IPS DF 6.9 (cell line): ENCODE measurements around the gene MGST2.

ENCODE experiments used
- DNase-seq: peaks from one replicate; pipeline ENCODE4 v3.0.0-alpha.2; 2013; ENCODE audit warnings: low read depth, low spot score
- H3K27ac ChIP-seq: one replicate; pipeline ENCODE4 v1.5.1; 2013; ENCODE audit warnings: low read length, control low read depth
- H3K27me3 ChIP-seq: 2 replicates; pipeline ENCODE4 v1.6.1; 2013; ENCODE audit warnings: mild to moderate bottlenecking, low read length; ENCODE audit not compliant: control insufficient read depth, insufficient read depth
- H3K36me3 ChIP-seq: 2 replicates; pipeline ENCODE4 v1.6.1; 2013; ENCODE audit warnings: low read length; ENCODE audit not compliant: control insufficient read depth, insufficient read depth
- H3K4me1 ChIP-seq: 2 replicates; pipeline ENCODE4 v1.6.1; 2013; ENCODE audit warnings: low read length; ENCODE audit not compliant: control insufficient read depth, insufficient read depth
- H3K4me3 ChIP-seq: 2 replicates; pipeline ENCODE4 v1.5.1; 2013; ENCODE audit warnings: mild to moderate bottlenecking, low read length
- H3K9me3 ChIP-seq: 2 replicates; pipeline ENCODE4 v1.6.1; 2013; ENCODE audit warnings: low read length, inconsistent platforms; ENCODE audit not compliant: control insufficient read depth, insufficient read depth
- WGBS: extraction: QIAGEN DNeasy Blood & Tissue Kit; methylation state at CpG from one replicate; pipeline ENCODE4 v1.1.7; 2013; ENCODE audit warnings: mixed read lengths, missing lambda C conversion rate; ENCODE audit not compliant: insufficient read length, insufficient coverage; 5-methylcytosine and 5-hydroxymethylcytosine counted together

The MGST2 gene

GRCh38 chr4:139704915-139705485 lies 39.4 kb downstream of the MGST2 start:
- DNase-seq = no peak
- Histone ChIP-seq H3K27me3 (no peaks in the 10 kb centered on the region), H3K4me3 (no peak overlapping the region), H3K9me3 (no peaks in the 10 kb centered on the region), H3K27ac (no peak overlapping the region), H3K36me3 (no peaks in the 10 kb centered on the region), H3K4me1 (no peaks in the 10 kb centered on the region)
- WGBS = no CpG with 5 or more reads among the region's 4 CpGs

- H3K4me1 ChIP-seq = no peaks in the 10 kb centered on the region
- WGBS = no CpG with 5 or more reads among the region's 1 CpG
- no peak overlapping the region for H3K27ac ChIP-seq
- H3K9me3 ChIP-seq = no peaks in the 10 kb centered on the region
- DNase-seq = no peak
- H3K4me3 ChIP-seq = no peak overlapping the region
- H3K36me3 ChIP-seq = no peaks in the 10 kb centered on the region
- peaks cover 5% of the 10 kb centered on the region; the same call in 1 of the 2 replicates for H3K27me3 ChIP-seq
Observed at GRCh38 chr4:139709660-139710059, 44.0 kb downstream of the MGST2 start.

- DNase-seq = no peak
- WGBS = no CpG with 5 or more reads among the region's 2 CpGs
- no peaks in the 10 kb centered on the region for H3K4me1 ChIP-seq
- no peaks in the 10 kb centered on the region for H3K9me3 ChIP-seq
- no peak overlapping the region for H3K4me3 ChIP-seq
- H3K36me3 ChIP-seq = no peaks in the 10 kb centered on the region
- H3K27me3 ChIP-seq = peaks cover 6% of the 10 kb centered on the region; the same call in 1 of the 2 replicates
- H3K27ac ChIP-seq = no peak overlapping the region
Observed at GRCh38 chr4:139710073-139710472, 44.5 kb downstream of the MGST2 start.

- WGBS = no CpG with 5 or more reads among the region's 4 CpGs
- H3K4me3 ChIP-seq = no peak overlapping the region
- no peaks in the 10 kb centered on the region for H3K36me3 ChIP-seq
Observed at GRCh38 chr4:139711461-139711860, 45.8 kb downstream of the MGST2 start.

GRCh38 chr4:139712882-139713281 lies 47.3 kb downstream of the MGST2 start:
- H3K4me1 ChIP-seq = no peaks in the 10 kb centered on the region
- H3K27ac ChIP-seq = no peak overlapping the region
- WGBS = no CpG with 5 or more reads among the region's 2 CpGs
- no peaks in the 10 kb centered on the region for H3K36me3 ChIP-seq
- no peak for DNase-seq
- H3K4me3 ChIP-seq = no peak overlapping the region
- no peaks in the 10 kb centered on the region for H3K9me3 ChIP-seq
- peaks cover 14% of the 10 kb centered on the region for H3K27me3 ChIP-seq

More at GRCh38 chr4:139711461-139711860, 45.8 kb downstream of the MGST2 start:
- H3K4me1 ChIP-seq = no peaks in the 10 kb centered on the region
- no peaks in the 10 kb centered on the region for H3K9me3 ChIP-seq
- no peak for DNase-seq
- peaks cover 12% of the 10 kb centered on the region for H3K27me3 ChIP-seq
- no peak overlapping the region for H3K27ac ChIP-seq

- WGBS = no CpG with 5 or more reads among the region's 9 CpGs
- Histone ChIP-seq H3K9me3 (no peaks in the 10 kb centered on the region), H3K27me3 (peaks cover 15% of the 10 kb centered on the region), H3K36me3 (peaks cover 3% of the 10 kb centered on the region; the same call in 1 of the 2 replicates), H3K27ac (no peak overlapping the region), H3K4me3 (no peak overlapping the region), H3K4me1 (no peaks in the 10 kb centered on the region)
- no peak for DNase-seq
Observed at GRCh38 chr4:139715746-139716391, 50.2 kb downstream of the MGST2 start.

GRCh38 chr4:139718358-139718757 lies 52.7 kb downstream of the MGST2 start:
- no peak overlapping the region for H3K4me3 ChIP-seq
- no peak overlapping the region for H3K27ac ChIP-seq
- DNase-seq = no peak
- H3K27me3 ChIP-seq = peaks cover 12% of the 10 kb centered on the region
- no CpG with 5 or more reads among the region's 6 CpGs for WGBS
- no peaks in the 10 kb centered on the region for H3K9me3 ChIP-seq
- peaks cover 3% of the 10 kb centered on the region; the same call in 1 of the 2 replicates for H3K36me3 ChIP-seq
- no peaks in the 10 kb centered on the region for H3K4me1 ChIP-seq

GRCh38 chr4:139718833-139719232 lies 53.2 kb downstream of the MGST2 start:
- Histone ChIP-seq H3K27ac (no peak overlapping the region), H3K4me1 (no peaks in the 10 kb centered on the region), H3K36me3 (peaks cover 3% of the 10 kb centered on the region; the same call in 1 of the 2 replicates), H3K4me3 (no peak overlapping the region), H3K9me3 (no peaks in the 10 kb centered on the region), H3K27me3 (peaks cover 10% of the 10 kb centered on the region)
- no peak for DNase-seq
- WGBS = no CpG with 5 or more reads among the region's 10 CpGs

- DNase-seq = no peak
- H3K27me3 ChIP-seq = peaks cover 10% of the 10 kb centered on the region
- H3K36me3 ChIP-seq = peaks cover 3% of the 10 kb centered on the region; the same call in 1 of the 2 replicates
- H3K4me3 ChIP-seq = no peak overlapping the region
- no peaks in the 10 kb centered on the region for H3K9me3 ChIP-seq
- no peak overlapping the region for H3K27ac ChIP-seq
- H3K4me1 ChIP-seq = no peaks in the 10 kb centered on the region
- WGBS = no CpG with 5 or more reads among the region's 16 CpGs
Observed at GRCh38 chr4:139719381-139720101, 53.9 kb downstream of the MGST2 start.

- H3K4me3 ChIP-seq = no peak overlapping the region
- no peak for DNase-seq
- H3K4me1 ChIP-seq = no peaks in the 10 kb centered on the region
- H3K9me3 ChIP-seq = no peaks in the 10 kb centered on the region
- WGBS = no CpG with 5 or more reads among the region's 6 CpGs
- H3K27ac ChIP-seq = no peak overlapping the region
- H3K36me3 ChIP-seq = peaks cover 3% of the 10 kb centered on the region; the same call in 1 of the 2 replicates
- peaks cover 4% of the 10 kb centered on the region; the same call in 1 of the 2 replicates for H3K27me3 ChIP-seq
Observed at GRCh38 chr4:139720806-139721205, 55.2 kb downstream of the MGST2 start.
